A673 (cell line): ENCODE measurements around the gene EMX1.

Experiments used
- EZH2 ChIP-seq: fragments of 200-600 bp; sonication (generic); IDR thresholded peaks from 2 replicates; pipeline ENCODE4 v1.6.1; 2017; ENCODE audit warnings: borderline replicate concordance, low read depth, mild to moderate bottlenecking, mixed read lengths, antibody characterized with exemption, low read length; ENCODE audit not compliant: poor library complexity, severe bottlenecking
- TF ChIP-seq, protein P1 (sequence below): fragments of 300-800, 200-600 bp; sonication (generic); conservative IDR thresholded peaks from 2 replicates; pipeline ENCODE4 v1.5.1; 2017; ENCODE audit warnings: low read depth, mild to moderate bottlenecking, antibody characterized with exemption, low read length, moderate library complexity, mixed read lengths

DNA sequence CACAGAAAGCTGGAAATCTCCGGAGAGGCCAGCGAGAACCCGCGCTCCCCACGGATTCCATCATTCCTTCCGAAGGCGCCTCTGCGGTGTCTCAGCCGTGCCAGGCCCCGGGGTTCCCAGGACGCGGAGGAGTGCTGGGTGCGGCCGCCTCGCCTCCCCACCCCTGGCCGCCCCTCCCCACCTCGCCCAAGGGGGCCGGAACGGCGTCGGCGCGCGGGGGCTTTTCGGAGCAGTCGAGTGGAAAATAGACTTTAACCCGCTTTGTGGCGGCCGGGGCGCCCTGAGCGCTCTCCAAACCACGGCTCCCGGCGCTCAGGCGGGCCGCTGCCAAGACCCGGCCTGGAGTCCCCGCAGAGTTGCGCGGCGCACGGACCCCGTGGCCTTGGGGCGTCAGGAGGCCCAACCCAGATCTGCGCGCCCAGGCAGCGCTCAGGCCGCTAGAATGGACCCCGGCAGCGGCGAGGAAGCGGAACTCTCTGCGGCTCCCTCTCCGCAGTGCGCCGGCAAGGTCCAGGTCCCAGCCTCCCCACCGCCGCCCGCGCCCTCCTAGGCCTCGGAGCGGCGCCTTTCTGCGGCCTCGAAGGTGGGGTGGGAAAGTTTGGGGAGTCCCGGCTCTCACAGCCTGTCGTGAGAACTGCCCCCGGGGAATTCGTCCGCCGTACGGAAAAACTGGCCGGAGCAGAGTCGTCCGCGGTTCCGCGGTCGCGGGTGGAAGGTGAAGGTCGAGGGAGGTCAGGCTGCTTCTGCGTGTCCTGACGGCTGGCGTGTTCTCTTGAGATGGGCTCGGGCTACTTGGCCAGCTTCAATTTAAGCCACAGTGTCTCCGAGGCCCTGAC lies 1.2 kb upstream of the EMX1 start:
- TF ChIP-seq, protein P1, sequence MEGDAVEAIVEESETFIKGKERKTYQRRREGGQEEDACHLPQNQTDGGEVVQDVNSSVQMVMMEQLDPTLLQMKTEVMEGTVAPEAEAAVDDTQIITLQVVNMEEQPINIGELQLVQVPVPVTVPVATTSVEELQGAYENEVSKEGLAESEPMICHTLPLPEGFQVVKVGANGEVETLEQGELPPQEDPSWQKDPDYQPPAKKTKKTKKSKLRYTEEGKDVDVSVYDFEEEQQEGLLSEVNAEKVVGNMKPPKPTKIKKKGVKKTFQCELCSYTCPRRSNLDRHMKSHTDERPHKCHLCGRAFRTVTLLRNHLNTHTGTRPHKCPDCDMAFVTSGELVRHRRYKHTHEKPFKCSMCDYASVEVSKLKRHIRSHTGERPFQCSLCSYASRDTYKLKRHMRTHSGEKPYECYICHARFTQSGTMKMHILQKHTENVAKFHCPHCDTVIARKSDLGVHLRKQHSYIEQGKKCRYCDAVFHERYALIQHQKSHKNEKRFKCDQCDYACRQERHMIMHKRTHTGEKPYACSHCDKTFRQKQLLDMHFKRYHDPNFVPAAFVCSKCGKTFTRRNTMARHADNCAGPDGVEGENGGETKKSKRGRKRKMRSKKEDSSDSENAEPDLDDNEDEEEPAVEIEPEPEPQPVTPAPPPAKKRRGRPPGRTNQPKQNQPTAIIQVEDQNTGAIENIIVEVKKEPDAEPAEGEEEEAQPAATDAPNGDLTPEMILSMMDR, result no peak
- TF ChIP-seq EZH2, result peak; percentile 47
